ENCODE results near the gene SPPL2C. TPM values are rescaled to one million over a fixed set of nuclear protein-coding genes. Genes with fewer than 3 reads are reported as not detected.

The SPPL2C gene
- total and polyA plus RNA-seq, 2 of the 8 experiments (the other 6 are each of a cell fraction or from before 2014, with no cell fraction given): not detected

- H4K8ac ChIP-seq (ENCODE audit: extremely low read depth, insufficient read depth, low read length): no peak overlapping the region
- H2BK12ac ChIP-seq (ENCODE audit: low read depth, low read length): no peak overlapping the region
- H3K27me3 ChIP-seq (replicated peaks in 1 of 4; ENCODE audit: control insufficient read depth in 3 of 4, extremely low read depth in 1 of 4, insufficient read depth in 3 of 4, low read length in 3 of 4): no peaks in the 10 kb centered on the region
- H3K9ac ChIP-seq (replicated peaks in 1 of 4; ENCODE audit: extremely low read depth in 1 of 4, low read depth in 3 of 4, low read length in 3 of 4): no peak overlapping the region
- FAIRE-seq (no peak), DNase-seq (ENCODE audit: low read depth in 1 of 2, low spot score in 2 of 2) (no peak)
- no peak overlapping the region for H3K14ac ChIP-seq (ENCODE audit: insufficient read length)
- no peak overlapping the region for H2AFZ ChIP-seq (ENCODE audit: low read length)
- H3K18ac ChIP-seq (ENCODE audit: extremely low read depth, low read length): no peak overlapping the region
- no peaks in the 10 kb centered on the region for H3K79me2 ChIP-seq (ENCODE audit: control insufficient read depth in 1 of 2, insufficient read depth in 2 of 2, low read length in 2 of 2)
- peaks cover 0 to 2% of the 10 kb centered on the region in 2 experiments for H4K20me1 ChIP-seq (replicated peaks in 1 of 2; ENCODE audit: control insufficient read depth in 1 of 2, insufficient read depth in 2 of 2, low read length in 2 of 2)
- no peak overlapping the region; the same call in 1 of the 2 replicates for H3K27ac ChIP-seq (ENCODE audit: low read depth, low read length)
- H3K4me2 ChIP-seq (ENCODE audit: insufficient read depth in 1 of 2, low read depth in 2 of 2, low read length in 2 of 2): no peak overlapping the region
- no peak overlapping the region for H3K4ac ChIP-seq (replicated peaks; ENCODE audit: insufficient read length, low read depth, low read length)
- no peak overlapping the region for H2BK5ac ChIP-seq (ENCODE audit: low read depth, low read length)
- no peak overlapping the region for H4K5ac ChIP-seq (ENCODE audit: insufficient read length, low read depth, low read length)
- WGBS, 2 experiments (ENCODE audit: extremely low coverage in 1 of 2, insufficient coverage in 1 of 2, insufficient read length in 1 of 2, insufficient replicate concordance in 2 of 2, low coverage in 1 of 2, low lambda C conversion rate in 2 of 2, missing lambda C conversion rate in 1 of 2): 76% methylated on average over 5 of the region's 6 CpGs; no CpG with 5 or more reads in 1 of the 2 experiments
- H3K79me1 ChIP-seq (ENCODE audit: low read depth, low read length): no peaks in the 10 kb centered on the region
- no peak overlapping the region for H2AK5ac ChIP-seq (ENCODE audit: low read depth, low read length)
- no peak overlapping the region for H3K23ac ChIP-seq (ENCODE audit: insufficient read length)
- H3K4me1 ChIP-seq (replicated peaks in 1 of 4; ENCODE audit: control insufficient read depth in 3 of 4, insufficient read depth in 4 of 4, low read length in 3 of 4): peaks cover 0 to 2% (median 2%) of the 10 kb centered on the region in 4 experiments; a peak in 2 of 7 replicates
- ChIA-PET CTCF (ENCODE audit: partially characterized antibody) (interaction anchor here (0.6 to 11.9 kb wide), 10 partner anchors 10 to 192 kb away, joined by 3 to 137 read pairs (median 4); no protein-coding TSS in a partner anchor), POLR2A (ENCODE audit: partially characterized antibody) (interaction anchor here (0.7 kb wide), 1 partner anchor 433 kb away, joined by 3 read pairs; no protein-coding TSS in a partner anchor)
- no peaks in the 10 kb centered on the region for H3K23me2 ChIP-seq (ENCODE audit: low read depth, low read length)
- no peak overlapping the region for H3K56ac ChIP-seq (replicated peaks; ENCODE audit: insufficient read length, low read depth, low read length)
- H3K36me3 ChIP-seq (ENCODE audit: control insufficient read depth in 2 of 4, insufficient read depth in 4 of 4, low read length in 3 of 4): no peaks in the 10 kb centered on the region
- H3K4me3 ChIP-seq (ENCODE audit: extremely low read depth in 1 of 4, insufficient read depth in 2 of 4, low read depth in 3 of 4, low read length in 4 of 4): no peak overlapping the region
- no peak for TF ChIP-seq RFX5 (IDR thresholded peaks at IDR 0.05; ENCODE audit: borderline replicate concordance, low read depth, low read length)
- TF ChIP-seq SIRT6 (IDR thresholded peaks at IDR 0.05; ENCODE audit: low read length): no peak
- no peak for TF ChIP-seq JUND (IDR thresholded peaks at IDR 0.05; ENCODE audit: low read length)
- TF ChIP-seq HDAC6 (IDR thresholded peaks at IDR 0.05; ENCODE audit: low read depth, low read length): no peak
- TF ChIP-seq EZH2 (IDR thresholded peaks at IDR 0.05; ENCODE audit: low read depth, low read length, severe bottlenecking): no peak
- TF ChIP-seq GTF2F1 (IDR thresholded peaks at IDR 0.05; ENCODE audit: borderline replicate concordance, low read depth, low read length): no peak
- no peak for TF ChIP-seq RBBP5 (IDR thresholded peaks at IDR 0.05; ENCODE audit: borderline replicate concordance, low read depth, low read length)
- no peak for TF ChIP-seq SUZ12 (IDR thresholded peaks at IDR 0.05; ENCODE audit: low read length)
- TF ChIP-seq HDAC2 (IDR thresholded peaks at IDR 0.05; ENCODE audit: borderline replicate concordance in 1 of 2, low read depth in 2 of 2, low read length in 2 of 2): no peak
- TF ChIP-seq CHD2 (IDR thresholded peaks at IDR 0.05; ENCODE audit: low read length): no peak
- H3K9me3 ChIP-seq (ENCODE audit: insufficient read depth in 2 of 2, low read depth in 1 of 2, low read length in 1 of 2): no peaks in the 10 kb centered on the region
- no peak overlapping the region for H2BK15ac ChIP-seq (ENCODE audit: low read length)
- no peak overlapping the region for H2BK20ac ChIP-seq (ENCODE audit: low read length)
- no peak overlapping the region for H2BK120ac ChIP-seq (replicated peaks; ENCODE audit: low read depth, low read length)
- H4K91ac ChIP-seq (replicated peaks; ENCODE audit: insufficient read length, low read length): no peak overlapping the region
These were observed 10.8 kb upstream of the SPPL2C start for GRCh38 chr17:45833920-45834319.

Data from H1 (cell line).